ENCODE measurements around the gene FBXW11.

FBXW11 gene

GRCh38 chr5:171865471-171865870 is 141.0 kb downstream of the FBXW11 start:
- DNase-seq (ENCODE audit: low spot score): no peak

GRCh38 chr5:171863935-171864334 is 142.5 kb downstream of the FBXW11 start:
- no peak for DNase-seq (ENCODE audit: low spot score)

GRCh38 chr5:171862624-171863023 is 143.8 kb downstream of the FBXW11 start:
- no peak for DNase-seq (ENCODE audit: low spot score)

GRCh38 chr5:171861381-171861780 is 145.1 kb downstream of the FBXW11 start:
- no peak for DNase-seq (ENCODE audit: low spot score)

- no peak for DNase-seq (ENCODE audit: low spot score)
Measured at GRCh38 chr5:171858303-171858702, 148.1 kb downstream of the FBXW11 start.

GRCh38 chr5:171857489-171857876 is 149.0 kb downstream of the FBXW11 start:
- peak; percentile 76 for DNase-seq (ENCODE audit: low spot score)

GRCh38 chr5:171855798-171856763 is 150.4 kb downstream of the FBXW11 start:
- DNase-seq (ENCODE audit: low spot score): no peak

GRCh38 chr5:171855265-171855664 is 151.2 kb downstream of the FBXW11 start:
- DNase-seq (ENCODE audit: low spot score): no peak

GRCh38 chr5:171852255-171852681 is 154.2 kb downstream of the FBXW11 start:
- DNase-seq (ENCODE audit: low spot score): no peak

GRCh38 chr5:171851251-171851650 is 155.2 kb downstream of the FBXW11 start:
- DNase-seq (ENCODE audit: low spot score): no peak

GRCh38 chr5:171850324-171850947 is 156.0 kb downstream of the FBXW11 start:
- DNase-seq (ENCODE audit: low spot score): peak; percentile 65

- DNase-seq (ENCODE audit: low spot score): no peak
Measured at GRCh38 chr5:171849585-171850323, 156.7 kb downstream of the FBXW11 start.

- no peak for DNase-seq (ENCODE audit: low spot score)
Measured at GRCh38 chr5:171848911-171849520, 157.4 kb downstream of the FBXW11 start.

- DNase-seq (ENCODE audit: low spot score): no peak
Measured at GRCh38 chr5:171848486-171848885, 158.0 kb downstream of the FBXW11 start.

GRCh38 chr5:171848006-171848405 is 158.4 kb downstream of the FBXW11 start:
- DNase-seq (ENCODE audit: low spot score): peak; percentile 58

- no peak for DNase-seq (ENCODE audit: low spot score)
Measured at GRCh38 chr5:171847026-171847425, 159.4 kb downstream of the FBXW11 start.

- DNase-seq (ENCODE audit: low spot score): no peak
Measured at GRCh38 chr5:171846323-171846722, 160.1 kb downstream of the FBXW11 start.

GRCh38 chr5:171845857-171846256 is 160.6 kb downstream of the FBXW11 start:
- DNase-seq (ENCODE audit: low spot score): no peak

GRCh38 chr5:171845040-171845630 is 161.3 kb downstream of the FBXW11 start:
- no peak for DNase-seq (ENCODE audit: low spot score)

GRCh38 chr5:171842777-171843328 is 163.6 kb downstream of the FBXW11 start:
- DNase-seq (ENCODE audit: low spot score): no peak
